Uterus (tissue), 4 donors: ENCODE measurements around the gene SLC9A7. TPM values are rescaled to one million over a fixed set of nuclear protein-coding genes. Genes with fewer than 3 reads are reported as not detected.

Source experiments
- DNase-seq, 2 donors: peaks; one replicate each; pipeline ENCODE4 v3.0.0-alpha.2; 2019 to 2020
- H3K27ac ChIP-seq, 2 donors: fragments of 200-600 bp; sonication (generic); 1 replicate in 1 of 2; 2 replicates in 1 of 2; pipeline ENCODE4 v1.5.1; 2016 to 2018
- H3K27me3 ChIP-seq, 2 donors: fragments of 200-600 bp; sonication (generic); one replicate each; pipeline ENCODE4 v1.5.1; 2018 to 2019; ENCODE audit warnings: control low read depth in 1 of 2
- H3K36me3 ChIP-seq, 2 donors: fragments of 200-600 bp; sonication (generic); one replicate each; pipeline ENCODE4 v1.5.1; 2019; ENCODE audit warnings: control low read depth in 1 of 2
- H3K4me1 ChIP-seq, 2 donors: fragments of 200-600 bp; sonication (generic); one replicate each; pipeline ENCODE4 v1.5.1; 2018 to 2019; ENCODE audit warnings: control low read depth in 1 of 2
- H3K4me3 ChIP-seq, 2 donors: fragments of 200-600 bp; sonication (generic); 1 replicate in 1 of 2; 2 replicates in 1 of 2; pipeline ENCODE4 v1.5.1; 2018 to 2019; ENCODE audit warnings: mild to moderate bottlenecking in 1 of 2
- H3K9me3 ChIP-seq, 2 donors: fragments of 200-600 bp; sonication (generic); one replicate each; pipeline ENCODE4 v1.5.1; 2019; ENCODE audit warnings: control low read depth in 1 of 2
- POLR2A ChIP-seq, 2 donors: fragments of 450-650 bp; IDR thresholded peaks; one replicate each; pipeline ENCODE4 v1.6.1; 2016; ENCODE audit warnings: antibody characterized with exemption in 2 of 2, mild to moderate bottlenecking in 1 of 2, moderate library complexity in 1 of 2
- intact Hi-C: fragments of 100-400 bp; cut with DNase I; formaldehyde crosslinking; loops from one replicate; pipeline ENCODE4 v1.15.1; 2023; ENCODE audit warnings: low total_unique reads
- total RNA-seq, 4 donors: library from RNA; depleted of rRNA in 3 of 4; stranded (reverse); fragments of >200 nt in 3 of 4; gene quantifications; one replicate each; pipeline versions ENCODE4 v1.1.0 to v1.2.4, GENCODE V29; 2014 to 2023
- TF ChIP-seq, protein P1 (sequence below), 4 experiments: fragments of 200-600 bp in 2 of 4; fragments of 450-650 bp in 2 of 4; sonication (generic) in 2 of 4; IDR thresholded peaks; one replicate each; pipeline ENCODE4 v1.5.1; 2016 to 2019; ENCODE audit warnings: antibody characterized with exemption in 4 of 4, mild to moderate bottlenecking in 2 of 4, moderate library complexity in 1 of 4
- donor health status: DM: yes; HTN: yes; CAD: no.

SLC9A7 gene
- total RNA-seq, 4 donors from 2014 or later, result 0.51 to 6.4 (median 3.3) TPM

DNA sequence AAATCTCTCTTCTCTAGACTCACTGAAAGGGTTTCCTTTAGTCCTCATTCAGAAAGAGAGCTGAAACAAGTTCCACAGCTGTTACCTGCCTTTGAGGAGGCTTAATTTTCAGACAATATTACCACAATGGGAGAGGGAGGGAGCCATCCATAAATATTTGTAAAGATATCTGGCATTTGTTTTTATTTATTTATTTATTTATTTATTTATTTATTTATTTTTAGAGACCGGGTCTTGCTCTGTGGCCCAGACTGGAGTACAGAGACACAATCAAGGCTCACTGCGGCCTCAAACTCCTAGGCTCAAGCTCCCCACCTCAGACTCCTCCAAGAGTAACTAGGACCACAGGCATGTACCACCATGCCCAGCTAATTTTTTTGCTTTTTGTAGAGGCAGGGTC lies 80.7 kb downstream of the SLC9A7 start:
- Histone ChIP-seq H3K4me1 (no peaks in the 10 kb centered on the region), H3K27ac (no peak overlapping the region), H3K4me3 (no peak overlapping the region), H3K9me3 (no peaks in the 10 kb centered on the region), H3K27me3 (no peaks in the 10 kb centered on the region), H3K36me3 (no peaks in the 10 kb centered on the region)
- no peak for TF ChIP-seq POLR2A (IDR thresholded peaks at IDR 0.05)
- TF ChIP-seq, protein P1, sequence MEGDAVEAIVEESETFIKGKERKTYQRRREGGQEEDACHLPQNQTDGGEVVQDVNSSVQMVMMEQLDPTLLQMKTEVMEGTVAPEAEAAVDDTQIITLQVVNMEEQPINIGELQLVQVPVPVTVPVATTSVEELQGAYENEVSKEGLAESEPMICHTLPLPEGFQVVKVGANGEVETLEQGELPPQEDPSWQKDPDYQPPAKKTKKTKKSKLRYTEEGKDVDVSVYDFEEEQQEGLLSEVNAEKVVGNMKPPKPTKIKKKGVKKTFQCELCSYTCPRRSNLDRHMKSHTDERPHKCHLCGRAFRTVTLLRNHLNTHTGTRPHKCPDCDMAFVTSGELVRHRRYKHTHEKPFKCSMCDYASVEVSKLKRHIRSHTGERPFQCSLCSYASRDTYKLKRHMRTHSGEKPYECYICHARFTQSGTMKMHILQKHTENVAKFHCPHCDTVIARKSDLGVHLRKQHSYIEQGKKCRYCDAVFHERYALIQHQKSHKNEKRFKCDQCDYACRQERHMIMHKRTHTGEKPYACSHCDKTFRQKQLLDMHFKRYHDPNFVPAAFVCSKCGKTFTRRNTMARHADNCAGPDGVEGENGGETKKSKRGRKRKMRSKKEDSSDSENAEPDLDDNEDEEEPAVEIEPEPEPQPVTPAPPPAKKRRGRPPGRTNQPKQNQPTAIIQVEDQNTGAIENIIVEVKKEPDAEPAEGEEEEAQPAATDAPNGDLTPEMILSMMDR (IDR thresholded peaks at IDR 0.05), result no peak
- intact Hi-C loops, result no loop called here
- DNase-seq, result no peak

DNA sequence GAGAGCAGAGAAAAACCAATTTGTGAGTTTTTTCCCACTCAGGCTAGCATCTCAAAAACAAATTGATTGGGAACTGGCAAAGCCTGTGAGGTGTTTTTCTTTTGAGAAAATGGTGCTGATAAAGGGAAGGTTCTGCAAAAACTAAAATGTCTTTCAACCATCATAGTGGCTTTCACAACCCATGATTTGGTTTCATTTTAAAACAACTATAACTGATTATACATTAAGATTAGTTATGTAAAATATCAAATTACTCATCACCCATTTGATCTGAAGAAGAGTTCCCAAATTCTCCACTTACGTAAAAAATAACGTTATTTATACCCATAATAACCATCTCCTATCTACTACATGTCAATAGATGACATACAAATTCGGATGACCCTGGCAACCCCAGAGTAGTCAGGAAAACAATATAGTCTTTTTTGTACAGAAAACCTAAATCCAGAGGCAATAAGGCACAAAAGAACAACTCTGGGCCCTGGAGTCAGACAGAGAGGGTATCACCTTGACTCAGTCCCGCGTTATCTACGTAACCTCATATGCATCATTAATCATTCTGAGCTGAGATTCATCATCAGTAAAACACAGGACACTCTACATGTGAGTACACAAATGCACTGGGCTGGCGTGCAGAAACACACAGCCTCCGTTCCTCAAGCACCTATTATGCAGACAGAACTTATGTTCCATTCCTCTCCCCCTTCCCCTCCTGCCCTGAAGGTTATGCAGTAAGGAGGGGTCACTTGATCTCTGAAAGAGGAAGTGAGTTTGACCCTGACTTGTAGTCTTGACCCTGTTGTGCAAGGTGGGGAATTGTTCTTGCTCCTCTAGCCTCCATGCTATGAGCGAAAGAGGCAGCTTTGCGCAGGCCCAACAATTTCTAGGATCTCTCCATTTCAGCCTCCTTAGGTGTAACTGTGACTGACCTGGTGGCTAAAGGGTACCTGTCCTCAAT lies 82.2 kb downstream of the SLC9A7 start:
- no peak overlapping the region for H3K27ac ChIP-seq
- no peaks in the 10 kb centered on the region for H3K36me3 ChIP-seq
- H3K9me3 ChIP-seq, result no peaks in the 10 kb centered on the region
- H3K4me3 ChIP-seq, result no peak overlapping the region
- intact Hi-C loops, result no loop called here
- TF ChIP-seq POLR2A (IDR thresholded peaks at IDR 0.05), result no peak
- TF ChIP-seq, protein P1 (IDR thresholded peaks at IDR 0.05), result no peak
- no peak for DNase-seq
- H3K4me1 ChIP-seq, result no peaks in the 10 kb centered on the region
- H3K27me3 ChIP-seq, result no peaks in the 10 kb centered on the region

DNA sequence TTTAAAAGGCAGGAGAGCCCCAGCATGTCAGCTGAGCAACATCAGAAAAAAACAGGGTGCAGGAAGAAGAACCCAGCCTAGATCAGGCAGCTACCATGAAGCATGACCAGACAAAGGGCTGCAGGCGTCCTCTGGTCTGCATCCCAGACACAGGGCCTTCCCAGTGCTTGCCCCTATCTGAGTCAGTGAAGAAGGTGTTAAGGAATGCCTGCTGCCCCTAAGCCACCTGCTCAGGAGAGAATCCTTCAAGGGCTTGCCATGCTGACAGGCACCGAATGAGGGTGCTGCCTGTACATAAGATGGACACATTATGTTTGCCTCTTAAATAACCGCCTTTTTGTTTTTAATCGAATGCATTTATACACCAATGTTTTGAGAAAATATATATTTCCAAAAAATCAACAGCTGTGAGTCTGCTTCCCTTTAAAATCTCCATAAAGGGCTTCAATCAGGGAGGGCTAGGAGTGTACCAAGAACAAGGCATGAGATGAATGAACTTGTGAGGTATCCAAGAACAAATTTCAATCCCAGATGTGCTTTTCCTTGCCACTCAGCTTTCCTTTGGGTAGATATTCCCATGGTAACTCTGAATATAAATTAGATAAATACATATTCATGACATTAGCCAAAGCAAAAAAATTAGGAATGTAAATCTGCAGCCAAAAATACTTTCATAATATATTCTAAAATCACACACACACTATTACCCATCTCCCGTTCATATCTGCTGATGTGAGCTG lies 85.1 kb downstream of the SLC9A7 start:
- Histone ChIP-seq H3K4me3 (no peak overlapping the region), H3K9me3 (no peaks in the 10 kb centered on the region), H3K27ac (no peak overlapping the region), H3K36me3 (no peaks in the 10 kb centered on the region), H3K4me1 (no peaks in the 10 kb centered on the region), H3K27me3 (no peaks in the 10 kb centered on the region)
- no peak for DNase-seq
- intact Hi-C loops, result no loop called here
- TF ChIP-seq, protein P1 (IDR thresholded peaks at IDR 0.05), result no peak
- no peak for TF ChIP-seq POLR2A (IDR thresholded peaks at IDR 0.05)

DNA sequence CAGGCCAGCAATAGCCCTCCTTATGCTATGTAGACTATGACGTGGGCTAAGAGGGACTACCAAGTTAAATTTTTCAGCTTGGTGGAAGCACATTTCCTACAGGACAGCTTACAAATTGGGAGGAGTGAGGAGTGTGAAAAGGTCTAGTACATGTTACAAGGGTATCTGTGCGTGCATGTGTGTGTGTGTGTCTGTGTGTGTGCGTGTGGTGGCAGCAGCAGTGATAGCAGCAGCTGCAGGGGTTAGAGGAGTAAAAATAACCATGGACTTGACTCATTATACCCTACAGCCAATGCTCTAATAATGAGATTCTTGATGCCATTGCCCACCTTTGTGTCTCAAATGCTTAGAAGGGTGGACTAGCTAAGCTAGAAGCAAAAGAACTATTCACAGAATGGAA lies 88.6 kb downstream of the SLC9A7 start:
- H3K36me3 ChIP-seq, result no peaks in the 10 kb centered on the region
- no peaks in the 10 kb centered on the region for H3K4me1 ChIP-seq
- no peaks in the 10 kb centered on the region for H3K27me3 ChIP-seq
- no peak overlapping the region for H3K4me3 ChIP-seq
- H3K9me3 ChIP-seq, result no peaks in the 10 kb centered on the region
- no peak for DNase-seq
- no peak overlapping the region for H3K27ac ChIP-seq
- TF ChIP-seq, protein P1 (IDR thresholded peaks at IDR 0.05), result no peak
- TF ChIP-seq POLR2A (IDR thresholded peaks at IDR 0.05), result no peak
- intact Hi-C loops, result no loop called here

DNA sequence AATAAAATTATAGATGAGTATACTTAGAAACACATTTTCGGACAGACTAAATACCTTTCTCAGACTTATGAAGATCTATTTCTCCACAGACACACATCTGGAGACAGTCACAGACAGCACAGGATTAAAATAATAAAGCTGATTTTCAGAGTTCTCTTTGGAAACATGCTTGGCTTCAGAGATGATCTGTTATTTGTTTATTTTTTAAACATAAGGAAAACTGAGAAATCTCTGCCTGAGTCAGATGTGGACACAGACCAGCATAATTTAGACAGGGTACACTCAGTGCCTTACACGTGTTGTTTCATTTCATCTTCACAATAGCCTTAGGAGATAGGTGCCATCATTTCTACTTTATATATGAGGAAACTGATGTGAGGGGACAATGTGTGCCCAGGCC lies 92.1 kb downstream of the SLC9A7 start:
- H3K4me1 ChIP-seq, result no peaks in the 10 kb centered on the region
- no peak for DNase-seq
- H3K36me3 ChIP-seq, result no peaks in the 10 kb centered on the region
- no peak for TF ChIP-seq POLR2A (IDR thresholded peaks at IDR 0.05)
- TF ChIP-seq, protein P1 (IDR thresholded peaks at IDR 0.05), result no peak
- no peaks in the 10 kb centered on the region for H3K9me3 ChIP-seq
- intact Hi-C loops, result no loop called here
- no peaks in the 10 kb centered on the region for H3K27me3 ChIP-seq
- no peak overlapping the region for H3K27ac ChIP-seq
- no peak overlapping the region for H3K4me3 ChIP-seq
